Pancreas (tissue), 10 donors: Measurements from ENCODE around the gene KCNH1. TPM values are rescaled to one million over a fixed set of nuclear protein-coding genes. Genes with fewer than 3 reads are reported as not detected.
"Not testable (repeated sequence)": the region's sequence is repeated elsewhere in the genome, so short reads cannot be mapped to it uniquely, and the experiment has no call there.

Source experiments
- ATAC-seq, 4 donors: fragments of 200-7000 bp; cut with Tn5 transposase; one replicate each; pipeline versions ENCODE4 v1.8.0 to v1.9.1; 2020; ENCODE audit warnings: mild to moderate bottlenecking in 4 of 4, moderate library complexity in 4 of 4
- DNase-seq, 6 donors: peaks; one replicate each; pipeline ENCODE4 v3.0.0-alpha.2; 2020
- FAIRE-seq: peaks from 2 replicates; lab custom pipeline; 2012; peaks lifted over from hg19 to GRCh38; lab: Jason Lieb, UNC
- H3K27ac ChIP-seq, 4 donors: fragments of 200-600 bp; sonication (generic); 1 replicate in 3 of 4; 2 replicates in 1 of 4; pipeline versions ENCODE4 v1.5.0 to v1.8.0; 2020
- H3K27me3 ChIP-seq, 4 donors: fragments of 200-600 bp; one replicate each; pipeline ENCODE4 v1.8.0; 2021
- H3K36me3 ChIP-seq, 3 donors: fragments of 200-600 bp; sonication (generic) in 1 of 3; one replicate each; pipeline versions ENCODE4 v1.5.0 to v1.8.0; 2020 to 2021
- H3K4me1 ChIP-seq, 3 donors: fragments of 200-600 bp; one replicate each; pipeline ENCODE4 v1.8.0; 2021
- H3K4me3 ChIP-seq, 4 donors: fragments of 200-600 bp; sonication (generic) in 2 of 4; one replicate each; pipeline versions ENCODE4 v1.5.0 to v1.8.0; 2020 to 2021
- H3K9me3 ChIP-seq, 4 donors: fragments of 200-600 bp; one replicate each; pipeline ENCODE4 v1.8.0; 2021
- CTCF ChIP-seq, 4 donors: fragments of 200-600 bp; sonication (generic) in 3 of 4; IDR thresholded peaks; one replicate each; pipeline versions ENCODE4 v1.5.0 to v1.8.0; 2021; ENCODE audit warnings: antibody characterized with exemption in 4 of 4
- WGBS, 2 donors: extraction: QIAGEN DNeasy Blood & Tissue Kit; methylation state at CpG; one replicate each; pipeline ENCODE4 v1.1.7; 2013; 5-methylcytosine and 5-hydroxymethylcytosine counted together
- intact Hi-C, 3 donors: fragments of 100-400 bp; cut with DNase I; formaldehyde crosslinking; loops; one replicate each; pipeline versions ENCODE4 v1.11.1 to v1.14.2; 2022
- polyA plus RNA-seq, 2 donors: library from polyadenylated mRNA; stranded (reverse); fragments of 200-250 nt; gene quantifications; one replicate each; pipeline ENCODE4 v1.2.3, GENCODE V29; 2013
- total RNA-seq, 6 donors: library from RNA; stranded (reverse); fragmentation: NEBNext Ultra II Directional in 4 of 6; extraction: Animal tissue kit (Norgen Biotek cat#: 25700) in 4 of 6; gene quantifications; one replicate each; pipeline versions ENCODE4 v1.2.1 to v1.2.4, GENCODE V29; 2021 to 2023
- donor health status: healthy with polysubstance abuse.
- donor health status: DM: no; HTN: no; CAD: no; lungs with moderate emphysema.
- donor health status: DM: no; HTN: no; CAD: no.
- donor health status: control.
- donor health status: control.
- donor health status: Bipolar disorder and iron deficiency.
- donor health status: DM: yes; HTN: yes; CAD: no.
- donor health status: DM: no; HTN: no; CAD: no.
- donor health status: DM: no; HTN: no; CAD: no.
- donor health status: DM: yes; HTN: yes; CAD: no.

KCNH1 gene
- total and polyA plus RNA-seq, 8 donors: 0.24 to 0.61 (median 0.36) TPM

GRCh38 chr1:210662291-210663050 lies 471.5 kb downstream of the KCNH1 start:
- Histone ChIP-seq H3K36me3 (no peaks in the 10 kb centered on the region), H3K27ac (no peak overlapping the region), H3K4me1 (no peaks in the 10 kb centered on the region), H3K9me3 (no peaks in the 10 kb centered on the region), H3K27me3 (no peaks in the 10 kb centered on the region), H3K4me3 (no peak overlapping the region)
- FAIRE-seq (no peak), ATAC-seq (peak in 2 of 4 donors; percentile 40 to 57), DNase-seq (no peak)
- 86 to 91% methylated on average over 4 of the region's 4 CpGs for WGBS, 2 donors
- intact Hi-C loops: no loop called here
- TF ChIP-seq CTCF (IDR thresholded peaks at IDR 0.05): no peak

DNA sequence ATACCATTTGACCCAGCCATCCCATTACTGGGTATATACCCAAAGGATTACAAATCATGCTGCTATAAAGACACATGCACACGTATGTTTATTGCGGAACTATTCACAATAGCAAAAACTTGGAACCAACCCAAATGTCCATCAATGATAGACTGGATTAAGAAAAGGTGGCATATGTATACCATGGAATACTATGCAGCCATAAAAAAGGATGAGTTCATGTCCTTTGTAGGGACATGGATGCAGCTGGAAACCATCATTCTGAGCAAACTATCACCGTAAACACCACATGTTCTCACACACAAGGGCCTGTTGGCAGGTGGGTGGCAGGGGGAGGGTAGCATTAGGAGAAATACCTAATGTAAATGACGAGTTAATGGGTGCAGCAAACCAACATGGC lies 472.4 kb downstream of the KCNH1 start:
- 84 to 89% methylated on average over 4 of the region's 4 CpGs for WGBS, 2 donors
- H3K4me3 ChIP-seq, FAIRE-seq, intact Hi-C loops, H3K27ac ChIP-seq, H3K27me3 ChIP-seq, H3K36me3 ChIP-seq, H3K4me1 ChIP-seq, DNase-seq, ATAC-seq, H3K9me3 ChIP-seq: not testable (repeated sequence)

DNA sequence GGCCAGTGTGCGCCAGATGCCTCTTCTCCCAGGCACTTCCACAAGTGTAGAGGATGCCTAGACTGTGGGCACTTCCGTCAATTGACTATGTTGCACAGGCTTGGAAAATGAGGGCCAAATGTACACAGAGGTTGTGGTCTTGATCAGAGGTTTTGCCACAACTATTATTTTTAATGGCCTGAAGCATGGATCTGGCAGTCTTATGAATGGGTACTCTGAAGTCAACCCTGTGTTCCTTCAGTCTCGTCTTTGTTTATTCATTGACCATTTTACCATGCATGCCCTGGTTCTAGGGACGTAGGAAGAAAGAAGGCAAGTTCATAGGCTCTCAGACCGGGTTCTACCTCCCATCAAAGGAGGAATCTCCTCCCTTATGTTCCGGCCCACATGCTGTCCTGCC lies 476.1 kb downstream of the KCNH1 start:
- 80 to 83% methylated on average over 6 of the region's 6 CpGs for WGBS, 2 donors
- Histone ChIP-seq H3K4me1 (no peaks in the 10 kb centered on the region), H3K36me3 (no peaks in the 10 kb centered on the region), H3K27me3 (no peaks in the 10 kb centered on the region), H3K9me3 (no peaks in the 10 kb centered on the region), H3K27ac (no peak overlapping the region), H3K4me3 (no peak overlapping the region)
- intact Hi-C loops: no loop called here
- DNase-seq: no peak
- FAIRE-seq: no peak
- no peak for ATAC-seq
- no peak for TF ChIP-seq CTCF (IDR thresholded peaks at IDR 0.05)

GRCh38 chr1:210655511-210655910 lies 478.4 kb downstream of the KCNH1 start:
- no peak for DNase-seq
- ATAC-seq: no peak
- Histone ChIP-seq H3K27ac (no peak overlapping the region), H3K9me3 (no peaks in the 10 kb centered on the region), H3K4me3 (no peak overlapping the region), H3K27me3 (no peaks in the 10 kb centered on the region), H3K4me1 (no peaks in the 10 kb centered on the region), H3K36me3 (no peaks in the 10 kb centered on the region)
- intact Hi-C loops: no loop called here
- FAIRE-seq: no peak
- 62 to 69% methylated on average over 7 of the region's 7 CpGs for WGBS, 2 donors
- no peak for TF ChIP-seq CTCF (IDR thresholded peaks at IDR 0.05)

DNA sequence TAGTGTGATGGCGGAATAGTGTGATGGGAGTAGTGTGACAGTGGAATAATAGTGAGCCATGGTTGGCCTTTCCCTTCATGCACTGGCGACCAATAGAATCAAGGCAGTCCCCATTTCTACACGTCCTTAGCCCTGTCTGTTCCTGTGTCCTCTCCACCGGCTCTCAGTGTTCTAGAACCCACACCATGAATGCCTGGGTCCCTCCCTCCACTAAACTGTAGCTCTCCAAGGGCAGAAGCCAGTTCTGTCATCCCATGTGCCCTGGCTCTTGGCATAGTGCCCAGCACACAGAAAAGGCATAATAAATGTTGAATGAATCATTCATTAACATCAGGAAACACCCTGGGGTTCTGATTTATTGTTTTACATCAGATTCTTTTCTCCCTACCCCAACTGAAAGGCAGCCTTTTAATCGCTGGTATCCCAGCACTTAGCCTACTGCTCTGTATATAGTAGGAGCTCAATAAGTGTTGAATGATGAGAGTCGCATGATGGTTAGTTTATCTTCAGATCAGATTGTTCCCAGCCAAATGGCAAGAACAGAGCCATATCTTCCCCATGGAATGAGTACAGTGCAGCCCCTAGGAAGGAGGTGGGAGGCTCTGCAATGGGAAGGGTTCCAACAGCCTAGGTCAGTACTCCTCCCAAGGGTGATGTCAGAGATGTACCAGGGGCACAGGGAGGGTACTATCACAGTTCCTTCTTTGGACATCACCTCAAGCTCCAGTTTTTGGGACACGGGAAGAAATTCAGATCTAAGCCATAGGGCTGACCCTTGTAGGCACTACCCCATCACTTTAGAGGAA lies 479.6 kb downstream of the KCNH1 start:
- H3K36me3 ChIP-seq: no peaks in the 10 kb centered on the region
- no peak overlapping the region for H3K4me3 ChIP-seq
- H3K27me3 ChIP-seq: no peaks in the 10 kb centered on the region
- no peaks in the 10 kb centered on the region for H3K9me3 ChIP-seq
- ATAC-seq (no peak), FAIRE-seq (no peak), DNase-seq (no peak)
- H3K27ac ChIP-seq: no peak overlapping the region
- no peaks in the 10 kb centered on the region for H3K4me1 ChIP-seq
- TF ChIP-seq CTCF (IDR thresholded peaks at IDR 0.05): no peak
- intact Hi-C loops: no loop called here
- WGBS, 2 donors: 76 to 78% methylated on average over 7 of the region's 7 CpGs
